ENCODE results near the gene RAB26.

DNA sequence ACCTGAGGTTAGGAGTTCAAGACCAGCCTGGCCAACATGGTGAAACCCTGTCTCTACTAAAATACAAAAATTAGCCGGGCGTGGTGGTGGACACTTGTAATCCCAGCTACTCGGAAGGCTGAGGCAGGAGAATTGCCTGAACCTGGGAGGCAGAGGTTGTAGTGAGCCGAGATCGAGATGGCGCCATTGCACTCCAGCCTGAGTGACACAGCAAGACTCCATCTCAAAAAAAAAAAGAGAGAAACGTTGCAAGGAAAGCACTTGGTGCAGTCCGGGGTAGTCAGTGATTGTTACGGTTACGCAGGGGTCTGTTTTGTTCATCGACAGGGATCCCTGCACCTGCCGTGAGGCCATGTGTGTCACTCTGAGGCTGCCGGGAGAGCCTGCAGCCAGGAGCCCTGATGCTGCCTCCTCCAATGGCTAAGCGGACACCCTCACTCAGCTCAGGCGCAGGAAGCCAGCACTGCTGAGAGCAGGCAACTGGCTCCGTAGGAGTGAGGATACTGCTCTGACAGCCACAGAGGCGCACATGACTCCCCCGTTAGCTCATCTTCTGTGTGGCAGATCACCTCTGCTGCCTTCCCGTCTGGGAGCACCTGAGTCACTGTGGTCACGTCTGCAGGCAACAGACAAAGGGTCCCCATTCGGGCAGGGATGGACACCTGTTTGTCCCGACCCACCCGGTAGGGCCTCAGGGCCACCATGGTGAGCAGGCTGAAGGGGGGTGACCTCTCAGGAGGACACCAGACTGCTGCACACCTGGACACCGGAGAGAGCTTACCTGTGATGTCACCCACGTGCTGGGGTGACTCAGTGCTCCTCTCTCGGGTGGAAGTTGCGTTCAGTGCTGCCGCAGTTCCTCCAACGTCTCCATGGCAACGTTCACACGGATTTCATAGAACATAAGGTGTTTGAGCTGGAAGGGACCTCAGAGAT is 5.2 kb upstream of the RAB26 start:
- TF ChIP-seq EZH2phosphoT487 (IDR thresholded peaks at IDR 0.05; ENCODE audit: insufficient read depth, low read depth) (no peak), EZH2 (IDR thresholded peaks at IDR 0.05; ENCODE audit: insufficient read depth, poor library complexity, severe bottlenecking) (no peak)
